Upper lobe of left lung (tissue), 4 donors: ENCODE data around the gene CPNE4.

Experiments
- EP300 ChIP-seq, 4 donors: sonication (generic); formaldehyde crosslinking; IDR thresholded peaks; one replicate each; pipeline ENCODE4 v1.5.1; 2017; ENCODE audit warnings: antibody characterized with exemption in 4 of 4, control low read depth in 2 of 4
- POLR2A ChIP-seq, 4 donors: fragments of 450-650 bp; IDR thresholded peaks; one replicate each; pipeline ENCODE4 v1.5.1; 2016 to 2017; ENCODE audit warnings: antibody characterized with exemption in 4 of 4, mild to moderate bottlenecking in 2 of 4
- POLR2AphosphoS5 ChIP-seq, 2 donors: sonication (generic); formaldehyde crosslinking; IDR thresholded peaks; one replicate each; pipeline ENCODE4 v1.5.1; 2017; ENCODE audit warnings: antibody characterized with exemption in 2 of 2
- TF ChIP-seq, protein P1 (sequence below), 6 experiments: fragments of 450-650 bp in 4 of 6; fragments of 200-600 bp in 2 of 6; sonication (generic) in 2 of 6; IDR thresholded peaks; one replicate each; pipeline ENCODE4 v1.5.1; 2016 to 2019; ENCODE audit warnings: antibody characterized with exemption in 6 of 6

GRCh38 chr3:131989318-131989717, 45.5 kb downstream of the CPNE4 start:
- TF ChIP-seq, protein P1, sequence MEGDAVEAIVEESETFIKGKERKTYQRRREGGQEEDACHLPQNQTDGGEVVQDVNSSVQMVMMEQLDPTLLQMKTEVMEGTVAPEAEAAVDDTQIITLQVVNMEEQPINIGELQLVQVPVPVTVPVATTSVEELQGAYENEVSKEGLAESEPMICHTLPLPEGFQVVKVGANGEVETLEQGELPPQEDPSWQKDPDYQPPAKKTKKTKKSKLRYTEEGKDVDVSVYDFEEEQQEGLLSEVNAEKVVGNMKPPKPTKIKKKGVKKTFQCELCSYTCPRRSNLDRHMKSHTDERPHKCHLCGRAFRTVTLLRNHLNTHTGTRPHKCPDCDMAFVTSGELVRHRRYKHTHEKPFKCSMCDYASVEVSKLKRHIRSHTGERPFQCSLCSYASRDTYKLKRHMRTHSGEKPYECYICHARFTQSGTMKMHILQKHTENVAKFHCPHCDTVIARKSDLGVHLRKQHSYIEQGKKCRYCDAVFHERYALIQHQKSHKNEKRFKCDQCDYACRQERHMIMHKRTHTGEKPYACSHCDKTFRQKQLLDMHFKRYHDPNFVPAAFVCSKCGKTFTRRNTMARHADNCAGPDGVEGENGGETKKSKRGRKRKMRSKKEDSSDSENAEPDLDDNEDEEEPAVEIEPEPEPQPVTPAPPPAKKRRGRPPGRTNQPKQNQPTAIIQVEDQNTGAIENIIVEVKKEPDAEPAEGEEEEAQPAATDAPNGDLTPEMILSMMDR (IDR thresholded peaks at IDR 0.05), result no peak
- TF ChIP-seq POLR2A (IDR thresholded peaks at IDR 0.05), result no peak
- no peak for TF ChIP-seq POLR2AphosphoS5 (IDR thresholded peaks at IDR 0.05)
- no peak for TF ChIP-seq EP300 (IDR thresholded peaks at IDR 0.05)
